K562 (cell line): Measurements from ENCODE around the gene HK1. TPM values are rescaled to one million over a fixed set of nuclear protein-coding genes. Genes with fewer than 3 reads are reported as not detected.

Experiments used
- ATAC-seq: fragments of 200-7000 bp; cut with Tn5 transposase; 3 replicates; pipeline ENCODE4 v1.9.1; 2020; ENCODE audit warnings: moderate library complexity
- BruUV-seq: library from RNA; stranded (reverse); fragments of 400-500 nt; replicated peaks from 2 replicates; lab custom pipeline; 2021; lab: Mats Ljungman, UMichigan
- CTCF ChIA-PET: fragments of 300-600 bp; formaldehyde crosslinking; extraction: SDS; loops from one replicate; lab custom pipeline; 2021; ENCODE audit warnings: low intra/inter-chr PET ratio; lab: Yijun Ruan, JAX
- POLR2A ChIA-PET: fragments of 300-600, 350-650 bp; sonication (Branson Sonifier 250); formaldehyde crosslinking; extraction: SDS; loops from one replicate; lab custom pipeline; 2021; ENCODE audit warnings: antibody characterized with exemption, inconsistent platforms; lab: Yijun Ruan, JAX
- DNase-seq, 4 experiments: peaks; one replicate each; pipeline versions ENCODE4 v3.0.0 to v3.0.0-alpha.2; 2011 to 2018; ENCODE audit warnings: low spot score in 3 of 4, mixed read lengths in 3 of 4; ENCODE audit errors: extremely low read depth in 1 of 4
- FAIRE-seq: peaks from 2 replicates; lab custom pipeline; 2011; peaks lifted over from hg19 to GRCh38; lab: Jason Lieb, UNC
- H2AFZ ChIP-seq: 2 replicates; pipeline ENCODE4 v1.6.0; 2011; ENCODE audit warnings: low read depth, low read length, control low read depth, inconsistent platforms
- H3K27ac ChIP-seq: fragments of 200-600 bp; 3 replicates; pipeline ENCODE4 v1.8.0; 2011; ENCODE audit warnings: low read depth, mild to moderate bottlenecking, control low read depth, inconsistent platforms, low read length, moderate library complexity, mixed read lengths; ENCODE audit errors: extremely low read depth
- H3K27me3 ChIP-seq, 2 experiments: fragments of 300-600 bp in 1 of 2; 2 replicates in 1 of 2; 3 replicates in 1 of 2; pipeline versions ENCODE4 v1.6.0 to v1.8.0; 2011; ENCODE audit warnings: inconsistent platforms in 2 of 2, low read length in 2 of 2, mild to moderate bottlenecking in 1 of 2, mixed read lengths in 1 of 2, moderate library complexity in 1 of 2; ENCODE audit not compliant: control insufficient read depth in 2 of 2, insufficient read depth in 2 of 2
- H3K36me3 ChIP-seq: fragments of 300-600 bp; 3 replicates; pipeline ENCODE4 v1.8.0; 2011; ENCODE audit warnings: mild to moderate bottlenecking, low read length, inconsistent platforms; ENCODE audit not compliant: control insufficient read depth, insufficient read depth
- H3K4me1 ChIP-seq, 2 experiments: fragments of 200-600 bp in 1 of 2; replicated peaks in 1 of 2; 2 replicates in 1 of 2; 3 replicates in 1 of 2; pipeline versions ENCODE4 v1.5.1 to v1.8.0; 2011; ENCODE audit warnings: inconsistent platforms in 2 of 2, low read length in 2 of 2, mild to moderate bottlenecking in 1 of 2, mixed read lengths in 1 of 2, moderate library complexity in 1 of 2; ENCODE audit not compliant: control insufficient read depth in 2 of 2, insufficient read depth in 2 of 2
- H3K4me2 ChIP-seq: 2 replicates; pipeline ENCODE4 v1.6.1; 2011; ENCODE audit warnings: low read length, control low read depth, inconsistent platforms, mixed read lengths; ENCODE audit not compliant: insufficient read depth
- H3K4me3 ChIP-seq: fragments of 200-600 bp; sonication (generic), shearing (Covaris generic); 2 replicates; pipeline ENCODE4 v1.5.1; 2016; ENCODE audit warnings: control low read depth, inconsistent platforms
- H3K79me2 ChIP-seq: fragments of 200-600 bp; 3 replicates; pipeline ENCODE4 v1.8.0; 2011; ENCODE audit warnings: low read length, inconsistent platforms; ENCODE audit not compliant: control insufficient read depth, insufficient read depth
- H3K9ac ChIP-seq, 2 experiments: 2 replicates each; pipeline versions ENCODE4 v1.6.0 to v1.6.1; 2011; ENCODE audit warnings: low read depth in 2 of 2, low read length in 2 of 2, control low read depth in 1 of 2, inconsistent platforms in 1 of 2, mild to moderate bottlenecking in 1 of 2, mixed read lengths in 1 of 2; ENCODE audit not compliant: insufficient read depth in 1 of 2
- H3K9me1 ChIP-seq: one replicate; pipeline ENCODE4 v1.6.0; 2011; ENCODE audit warnings: inconsistent platforms, mild to moderate bottlenecking, low read length, moderate library complexity; ENCODE audit not compliant: control insufficient read depth, insufficient read depth
- H3K9me3 ChIP-seq: replicated peaks from 2 replicates; pipeline ENCODE4 v1.5.1; 2011; ENCODE audit warnings: low read depth, low read length, inconsistent platforms; ENCODE audit not compliant: control insufficient read depth, insufficient read depth
- H4K20me1 ChIP-seq: replicated peaks from 2 replicates; pipeline ENCODE4 v1.6.1; 2011; ENCODE audit warnings: low read length, inconsistent platforms, mixed read lengths; ENCODE audit not compliant: control insufficient read depth, insufficient read depth
- CBX1 ChIP-seq: sonication (generic); IDR thresholded peaks from 2 replicates; pipeline ENCODE4 v1.6.1; 2016; ENCODE audit warnings: antibody characterized with exemption, low read depth, mild to moderate bottlenecking
- CBX5 ChIP-seq: IDR thresholded peaks from 2 replicates; pipeline ENCODE4 v1.6.1; 2014; ENCODE audit warnings: low read depth, borderline replicate concordance
- HLTF ChIP-seq: fragments of 450-650 bp; IDR thresholded peaks from 2 replicates; pipeline ENCODE4 v1.6.1; 2016
- ILK ChIP-seq: fragments of 450-650 bp; IDR thresholded peaks from 2 replicates; pipeline ENCODE4 v1.6.1; 2016; ENCODE audit warnings: missing genetic modification characterization, low read depth, mild to moderate bottlenecking, missing compliant biosample characterization, moderate library complexity, borderline replicate concordance
- MED1 ChIP-seq: sonication (generic); formaldehyde crosslinking; IDR thresholded peaks from 2 replicates; pipeline ENCODE4 v1.8.1; 2023; ENCODE audit warnings: missing genetic modification reagents, borderline replicate concordance
- WGBS: fragments of 100-300 bp; shearing (Covaris generic); methylation state at CpG from one replicate; pipeline ENCODE4 v1.1.6; 2016; ENCODE audit warnings: low coverage, mixed read lengths; ENCODE audit not compliant: insufficient coverage; ENCODE audit errors: missing lambda C conversion rate; 5-methylcytosine and 5-hydroxymethylcytosine counted together
- in situ Hi-C: fragments of 300-500 bp; cut with MboI; formaldehyde crosslinking; loops from 4 replicates; pipeline ENCODE4 v1.15.0; 2018; ENCODE audit warnings: inconsistent platforms, mixed read lengths
- intact Hi-C: fragments of 100-400 bp; cut with micrococcal nuclease; formaldehyde crosslinking; loops from 2 replicates; pipeline ENCODE4 v1.14.2; 2022
- polyA plus RNA-seq, 8 experiments: library from polyadenylated mRNA; depleted of rRNA in 4 of 8; stranded (reverse) in 5 of 8; unstranded in 3 of 8; fragments of >200 nt; fragmentation: Nextera tagmentation in 2 of 8; fragmentation: Illumina TruSeq in 1 of 8; extraction: Ambion mirVana in 2 of 8; extraction: Trizol in 1 of 8; gene quantifications; 2 replicates each; pipeline versions ENCODE4 v1.2.1 to v1.2.3, GENCODE V29; 2011 to 2014; ENCODE audit warnings: inconsistent platforms in 1 of 8, missing spikeins in 1 of 8
- total RNA-seq, 7 experiments: library from RNA; depleted of rRNA in 6 of 7; stranded (reverse); fragments of >200 nt in 6 of 7; fragmentation: Illumina TruSeq in 2 of 7; extraction: Trizol in 2 of 7; gene quantifications; 2 replicates each; pipeline versions ENCODE4 v1.2.1 to v1.2.3, GENCODE V29; 2011 to 2021; ENCODE audit warnings: low replicate concordance in 1 of 7
- TF ChIP-seq, protein P1 (sequence below): fragments of 200-600 bp; sonication (generic); IDR thresholded peaks from one replicate; pipeline ENCODE4 v1.6.1; 2012; ENCODE audit warnings: mild to moderate bottlenecking, low read depth, low read length, inconsistent platforms
- TF ChIP-seq, protein P2 (sequence below): sonication (generic); formaldehyde crosslinking; IDR thresholded peaks from 2 replicates; pipeline ENCODE4 v1.8.0; 2022; ENCODE audit warnings: missing genetic modification reagents, mild to moderate bottlenecking, borderline replicate concordance
- TF ChIP-seq, protein P3 (sequence below): fragments of 150-350 bp; conservative IDR thresholded peaks from 2 replicates; pipeline ENCODE4 v1.6.1; 2014; ENCODE audit warnings: low read length

Gene HK1
- total and polyA plus RNA-seq, 9 of the 15 experiments (the other 6 are each of a cell fraction or from before 2014, with no cell fraction given) = 29.2 to 444 (median 193) TPM

DNA sequence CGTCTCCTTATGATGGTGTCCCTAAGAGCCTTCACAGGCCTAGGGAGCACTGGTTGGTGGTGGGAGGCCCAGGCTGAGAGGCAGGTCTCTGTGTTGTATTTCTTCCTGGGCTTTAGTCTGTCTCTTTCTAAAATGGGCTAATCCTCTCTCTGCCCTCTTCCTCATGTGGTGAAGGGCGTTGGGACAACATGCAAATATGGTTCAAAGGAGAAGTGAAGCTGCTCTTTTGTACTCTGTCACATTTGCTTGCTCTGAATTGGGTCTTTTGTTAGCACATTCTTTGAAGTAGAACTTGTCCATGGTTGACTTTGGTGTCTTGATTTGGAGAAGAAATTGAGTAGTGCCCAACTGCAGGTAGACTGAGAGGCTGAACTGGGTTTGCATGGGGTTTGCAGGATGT is 814 bp downstream of the HK1 start:
- CTCF ChIA-PET = no interaction called here
- in situ Hi-C loops = no loop called here
- POLR2A ChIA-PET = interaction anchor here (1.0 to 1.8 kb wide), 7 partner anchors 9 to 58 kb away, joined by 3 to 9 read pairs (median 3); no protein-coding TSS in a partner anchor
- no peaks in the 10 kb centered on the region for H4K20me1 ChIP-seq
- no peaks in the 10 kb centered on the region for H3K9me1 ChIP-seq
- H2AFZ ChIP-seq = no peak overlapping the region
- FAIRE-seq (no peak), DNase-seq (no peak), ATAC-seq (no peak; the same call in 2 of the 3 replicates)
- no peaks in the 10 kb centered on the region; a peak in 1 of 5 replicates for H3K27me3 ChIP-seq
- H3K9ac ChIP-seq = no peak overlapping the region
- H3K4me2 ChIP-seq = no peak overlapping the region
- H3K27ac ChIP-seq = no peak overlapping the region
- H3K4me3 ChIP-seq = no peak overlapping the region
- H3K9me3 ChIP-seq = no peaks in the 10 kb centered on the region
- H3K36me3 ChIP-seq = no peaks in the 10 kb centered on the region
- no peaks in the 10 kb centered on the region for H3K79me2 ChIP-seq
- WGBS = 28% methylated on average over 2 of the region's 2 CpGs
- intact Hi-C loops = no loop called here
- no peaks in the 10 kb centered on the region for H3K4me1 ChIP-seq
- no TSS peak for BruUV-seq
- TF ChIP-seq CBX5 = no peak
- TF ChIP-seq, protein P1, sequence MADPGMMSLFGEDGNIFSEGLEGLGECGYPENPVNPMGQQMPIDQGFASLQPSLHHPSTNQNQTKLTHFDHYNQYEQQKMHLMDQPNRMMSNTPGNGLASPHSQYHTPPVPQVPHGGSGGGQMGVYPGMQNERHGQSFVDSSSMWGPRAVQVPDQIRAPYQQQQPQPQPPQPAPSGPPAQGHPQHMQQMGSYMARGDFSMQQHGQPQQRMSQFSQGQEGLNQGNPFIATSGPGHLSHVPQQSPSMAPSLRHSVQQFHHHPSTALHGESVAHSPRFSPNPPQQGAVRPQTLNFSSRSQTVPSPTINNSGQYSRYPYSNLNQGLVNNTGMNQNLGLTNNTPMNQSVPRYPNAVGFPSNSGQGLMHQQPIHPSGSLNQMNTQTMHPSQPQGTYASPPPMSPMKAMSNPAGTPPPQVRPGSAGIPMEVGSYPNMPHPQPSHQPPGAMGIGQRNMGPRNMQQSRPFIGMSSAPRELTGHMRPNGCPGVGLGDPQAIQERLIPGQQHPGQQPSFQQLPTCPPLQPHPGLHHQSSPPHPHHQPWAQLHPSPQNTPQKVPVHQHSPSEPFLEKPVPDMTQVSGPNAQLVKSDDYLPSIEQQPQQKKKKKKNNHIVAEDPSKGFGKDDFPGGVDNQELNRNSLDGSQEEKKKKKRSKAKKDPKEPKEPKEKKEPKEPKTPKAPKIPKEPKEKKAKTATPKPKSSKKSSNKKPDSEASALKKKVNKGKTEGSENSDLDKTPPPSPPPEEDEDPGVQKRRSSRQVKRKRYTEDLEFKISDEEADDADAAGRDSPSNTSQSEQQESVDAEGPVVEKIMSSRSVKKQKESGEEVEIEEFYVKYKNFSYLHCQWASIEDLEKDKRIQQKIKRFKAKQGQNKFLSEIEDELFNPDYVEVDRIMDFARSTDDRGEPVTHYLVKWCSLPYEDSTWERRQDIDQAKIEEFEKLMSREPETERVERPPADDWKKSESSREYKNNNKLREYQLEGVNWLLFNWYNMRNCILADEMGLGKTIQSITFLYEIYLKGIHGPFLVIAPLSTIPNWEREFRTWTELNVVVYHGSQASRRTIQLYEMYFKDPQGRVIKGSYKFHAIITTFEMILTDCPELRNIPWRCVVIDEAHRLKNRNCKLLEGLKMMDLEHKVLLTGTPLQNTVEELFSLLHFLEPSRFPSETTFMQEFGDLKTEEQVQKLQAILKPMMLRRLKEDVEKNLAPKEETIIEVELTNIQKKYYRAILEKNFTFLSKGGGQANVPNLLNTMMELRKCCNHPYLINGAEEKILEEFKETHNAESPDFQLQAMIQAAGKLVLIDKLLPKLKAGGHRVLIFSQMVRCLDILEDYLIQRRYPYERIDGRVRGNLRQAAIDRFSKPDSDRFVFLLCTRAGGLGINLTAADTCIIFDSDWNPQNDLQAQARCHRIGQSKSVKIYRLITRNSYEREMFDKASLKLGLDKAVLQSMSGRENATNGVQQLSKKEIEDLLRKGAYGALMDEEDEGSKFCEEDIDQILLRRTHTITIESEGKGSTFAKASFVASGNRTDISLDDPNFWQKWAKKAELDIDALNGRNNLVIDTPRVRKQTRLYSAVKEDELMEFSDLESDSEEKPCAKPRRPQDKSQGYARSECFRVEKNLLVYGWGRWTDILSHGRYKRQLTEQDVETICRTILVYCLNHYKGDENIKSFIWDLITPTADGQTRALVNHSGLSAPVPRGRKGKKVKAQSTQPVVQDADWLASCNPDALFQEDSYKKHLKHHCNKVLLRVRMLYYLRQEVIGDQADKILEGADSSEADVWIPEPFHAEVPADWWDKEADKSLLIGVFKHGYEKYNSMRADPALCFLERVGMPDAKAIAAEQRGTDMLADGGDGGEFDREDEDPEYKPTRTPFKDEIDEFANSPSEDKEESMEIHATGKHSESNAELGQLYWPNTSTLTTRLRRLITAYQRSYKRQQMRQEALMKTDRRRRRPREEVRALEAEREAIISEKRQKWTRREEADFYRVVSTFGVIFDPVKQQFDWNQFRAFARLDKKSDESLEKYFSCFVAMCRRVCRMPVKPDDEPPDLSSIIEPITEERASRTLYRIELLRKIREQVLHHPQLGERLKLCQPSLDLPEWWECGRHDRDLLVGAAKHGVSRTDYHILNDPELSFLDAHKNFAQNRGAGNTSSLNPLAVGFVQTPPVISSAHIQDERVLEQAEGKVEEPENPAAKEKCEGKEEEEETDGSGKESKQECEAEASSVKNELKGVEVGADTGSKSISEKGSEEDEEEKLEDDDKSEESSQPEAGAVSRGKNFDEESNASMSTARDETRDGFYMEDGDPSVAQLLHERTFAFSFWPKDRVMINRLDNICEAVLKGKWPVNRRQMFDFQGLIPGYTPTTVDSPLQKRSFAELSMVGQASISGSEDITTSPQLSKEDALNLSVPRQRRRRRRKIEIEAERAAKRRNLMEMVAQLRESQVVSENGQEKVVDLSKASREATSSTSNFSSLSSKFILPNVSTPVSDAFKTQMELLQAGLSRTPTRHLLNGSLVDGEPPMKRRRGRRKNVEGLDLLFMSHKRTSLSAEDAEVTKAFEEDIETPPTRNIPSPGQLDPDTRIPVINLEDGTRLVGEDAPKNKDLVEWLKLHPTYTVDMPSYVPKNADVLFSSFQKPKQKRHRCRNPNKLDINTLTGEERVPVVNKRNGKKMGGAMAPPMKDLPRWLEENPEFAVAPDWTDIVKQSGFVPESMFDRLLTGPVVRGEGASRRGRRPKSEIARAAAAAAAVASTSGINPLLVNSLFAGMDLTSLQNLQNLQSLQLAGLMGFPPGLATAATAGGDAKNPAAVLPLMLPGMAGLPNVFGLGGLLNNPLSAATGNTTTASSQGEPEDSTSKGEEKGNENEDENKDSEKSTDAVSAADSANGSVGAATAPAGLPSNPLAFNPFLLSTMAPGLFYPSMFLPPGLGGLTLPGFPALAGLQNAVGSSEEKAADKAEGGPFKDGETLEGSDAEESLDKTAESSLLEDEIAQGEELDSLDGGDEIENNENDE = no peak
- TF ChIP-seq ILK (tag) = no peak
- TF ChIP-seq, protein P2, sequence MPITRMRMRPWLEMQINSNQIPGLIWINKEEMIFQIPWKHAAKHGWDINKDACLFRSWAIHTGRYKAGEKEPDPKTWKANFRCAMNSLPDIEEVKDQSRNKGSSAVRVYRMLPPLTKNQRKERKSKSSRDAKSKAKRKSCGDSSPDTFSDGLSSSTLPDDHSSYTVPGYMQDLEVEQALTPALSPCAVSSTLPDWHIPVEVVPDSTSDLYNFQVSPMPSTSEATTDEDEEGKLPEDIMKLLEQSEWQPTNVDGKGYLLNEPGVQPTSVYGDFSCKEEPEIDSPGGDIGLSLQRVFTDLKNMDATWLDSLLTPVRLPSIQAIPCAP (CRISPR knock-in tag) = no peak
- no peak for TF ChIP-seq CBX1
- TF ChIP-seq MED1 (CRISPR knock-in tag) = no peak
- no peak for TF ChIP-seq HLTF
- TF ChIP-seq, protein P3, sequence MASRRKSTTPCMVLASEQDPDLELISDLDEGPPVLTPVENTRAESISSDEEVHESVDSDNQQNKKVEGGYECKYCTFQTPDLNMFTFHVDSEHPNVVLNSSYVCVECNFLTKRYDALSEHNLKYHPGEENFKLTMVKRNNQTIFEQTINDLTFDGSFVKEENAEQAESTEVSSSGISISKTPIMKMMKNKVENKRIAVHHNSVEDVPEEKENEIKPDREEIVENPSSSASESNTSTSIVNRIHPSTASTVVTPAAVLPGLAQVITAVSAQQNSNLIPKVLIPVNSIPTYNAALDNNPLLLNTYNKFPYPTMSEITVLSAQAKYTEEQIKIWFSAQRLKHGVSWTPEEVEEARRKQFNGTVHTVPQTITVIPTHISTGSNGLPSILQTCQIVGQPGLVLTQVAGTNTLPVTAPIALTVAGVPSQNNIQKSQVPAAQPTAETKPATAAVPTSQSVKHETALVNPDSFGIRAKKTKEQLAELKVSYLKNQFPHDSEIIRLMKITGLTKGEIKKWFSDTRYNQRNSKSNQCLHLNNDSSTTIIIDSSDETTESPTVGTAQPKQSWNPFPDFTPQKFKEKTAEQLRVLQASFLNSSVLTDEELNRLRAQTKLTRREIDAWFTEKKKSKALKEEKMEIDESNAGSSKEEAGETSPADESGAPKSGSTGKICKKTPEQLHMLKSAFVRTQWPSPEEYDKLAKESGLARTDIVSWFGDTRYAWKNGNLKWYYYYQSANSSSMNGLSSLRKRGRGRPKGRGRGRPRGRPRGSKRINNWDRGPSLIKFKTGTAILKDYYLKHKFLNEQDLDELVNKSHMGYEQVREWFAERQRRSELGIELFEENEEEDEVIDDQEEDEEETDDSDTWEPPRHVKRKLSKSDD = no peak
